ENCODE results near the gene PDCD11.

PDCD11 gene

GRCh38 chr10:103452506-103453230 is 56.2 kb downstream of the PDCD11 start:
- H3K4me1 ChIP-seq (ENCODE audit: control insufficient read depth in 1 of 2, insufficient read depth in 1 of 2, low read depth in 1 of 2, low read length in 1 of 2), result peaks cover 7 to 13% of the 10 kb centered on the region in 2 experiments

GRCh38 chr10:103454026-103454425 is 57.6 kb downstream of the PDCD11 start:
- Histone ChIP-seq H3K9me3 (no peaks in the 10 kb centered on the region), H3K36me3 (no peaks in the 10 kb centered on the region), H3K27me3 (peaks cover 65% of the 10 kb centered on the region), H3K4me1 (ENCODE audit: control insufficient read depth in 1 of 2, insufficient read depth in 1 of 2, low read depth in 1 of 2, low read length in 1 of 2) (peaks cover 7 to 13% of the 10 kb centered on the region in 2 experiments), H3K4me3 (ENCODE audit: low read depth in 1 of 2, low read length in 1 of 2) (no peak overlapping the region), H3K27ac (no peak overlapping the region)
- TF ChIP-seq CTCF (IDR thresholded peaks at IDR 0.05), result no peak

More at GRCh38 chr10:103452506-103453230, 56.2 kb downstream of the PDCD11 start:
- Histone ChIP-seq H3K36me3 (no peaks in the 10 kb centered on the region), H3K4me3 (ENCODE audit: low read depth in 1 of 2, low read length in 1 of 2) (peak overlapping the region in 1 of 2 experiments; percentile 35), H3K9me3 (no peaks in the 10 kb centered on the region), H3K27me3 (peaks cover 59% of the 10 kb centered on the region), H3K27ac (no peak overlapping the region)
- no peak for TF ChIP-seq CTCF (IDR thresholded peaks at IDR 0.05)

GRCh38 chr10:103455235-103455634 is 58.8 kb downstream of the PDCD11 start:
- Histone ChIP-seq H3K9me3 (no peaks in the 10 kb centered on the region), H3K4me3 (ENCODE audit: low read depth in 1 of 2, low read length in 1 of 2) (no peak overlapping the region), H3K27ac (no peak overlapping the region), H3K36me3 (no peaks in the 10 kb centered on the region), H3K27me3 (peaks cover 58% of the 10 kb centered on the region), H3K4me1 (ENCODE audit: control insufficient read depth in 1 of 2, insufficient read depth in 1 of 2, low read depth in 1 of 2, low read length in 1 of 2) (peaks cover 7 to 13% of the 10 kb centered on the region in 2 experiments)
- no peak for TF ChIP-seq CTCF (IDR thresholded peaks at IDR 0.05)

- TF ChIP-seq CTCF (IDR thresholded peaks at IDR 0.05), result no peak
- Histone ChIP-seq H3K27me3 (peaks cover 49% of the 10 kb centered on the region), H3K9me3 (no peaks in the 10 kb centered on the region), H3K4me1 (ENCODE audit: control insufficient read depth in 1 of 2, insufficient read depth in 1 of 2, low read depth in 1 of 2, low read length in 1 of 2) (peaks cover 7 to 10% of the 10 kb centered on the region in 2 experiments), H3K27ac (no peak overlapping the region), H3K36me3 (no peaks in the 10 kb centered on the region), H3K4me3 (ENCODE audit: low read depth in 1 of 2, low read length in 1 of 2) (no peak overlapping the region)
These were observed 59.7 kb downstream of the PDCD11 start for GRCh38 chr10:103456074-103456660.

- Histone ChIP-seq H3K4me1 (ENCODE audit: control insufficient read depth in 1 of 2, insufficient read depth in 1 of 2, low read depth in 1 of 2, low read length in 1 of 2) (peaks cover 3 to 5% of the 10 kb centered on the region in 2 experiments), H3K27me3 (peaks cover 38% of the 10 kb centered on the region), H3K4me3 (ENCODE audit: low read depth in 1 of 2, low read length in 1 of 2) (no peak overlapping the region), H3K9me3 (no peaks in the 10 kb centered on the region), H3K27ac (no peak overlapping the region), H3K36me3 (no peaks in the 10 kb centered on the region)
- TF ChIP-seq CTCF (IDR thresholded peaks at IDR 0.05), result no peak
These were observed 60.8 kb downstream of the PDCD11 start for GRCh38 chr10:103457176-103457712.
